ENCODE results near the gene MORN1.

Gene MORN1

DNA sequence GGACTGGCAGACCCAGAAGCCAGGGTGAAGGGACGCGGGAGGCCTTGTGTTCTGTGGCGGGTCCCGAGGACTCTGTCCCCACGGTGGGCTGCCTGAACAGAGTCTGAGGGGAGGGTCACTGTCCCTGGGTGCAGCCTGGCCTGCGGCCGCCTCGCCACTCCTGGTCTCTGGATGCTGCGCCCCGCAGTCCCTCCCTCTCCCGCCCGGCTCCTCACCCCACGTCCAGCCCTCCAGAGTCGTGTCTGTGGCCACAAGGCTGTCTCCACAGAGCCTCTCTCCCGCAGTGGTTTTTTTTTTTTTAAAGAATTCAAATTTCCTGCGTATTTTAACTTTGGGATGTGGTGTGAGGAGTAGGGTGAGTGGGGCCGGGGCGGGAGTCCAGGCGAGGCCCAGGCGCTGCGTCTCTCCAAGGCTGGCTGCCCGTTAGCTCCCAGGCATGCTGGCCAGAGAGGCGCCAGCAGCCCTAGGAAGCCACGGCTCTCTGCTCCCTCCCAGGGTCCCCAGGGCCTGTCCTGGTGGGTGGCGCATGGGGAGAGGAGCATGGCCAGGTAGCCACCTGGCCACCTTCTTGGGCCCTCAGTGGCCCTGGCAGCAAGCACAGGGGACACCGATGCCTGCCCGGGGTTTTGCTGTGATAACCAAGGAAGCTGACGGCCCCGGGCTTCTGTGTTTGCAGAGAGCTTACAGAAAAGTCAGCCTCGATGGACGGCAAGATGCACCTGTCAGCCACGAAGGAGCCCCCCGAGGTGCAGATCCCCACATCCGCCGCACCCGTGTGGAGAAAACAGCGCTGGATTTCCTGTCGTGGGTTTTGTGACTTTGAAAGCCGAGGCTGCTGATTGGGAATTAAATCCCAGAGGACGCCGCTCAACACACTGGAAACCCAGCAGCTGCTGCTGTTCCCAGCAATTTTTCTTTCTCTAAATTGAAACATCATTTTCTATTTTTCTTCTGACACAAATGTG is 72.8 kb downstream of the MORN1 start:
- no peak overlapping the region for H3K4me2 ChIP-seq (ENCODE audit: low read depth, low read length, poor library complexity, severe bottlenecking)
- no peaks in the 10 kb centered on the region for H3K9me3 ChIP-seq (ENCODE audit: insufficient read depth, low read depth, low read length)
- H3K36me3 ChIP-seq (ENCODE audit: insufficient read depth, low read length), result no peaks in the 10 kb centered on the region
- no peak overlapping the region for H3K9ac ChIP-seq (ENCODE audit: low read depth, low read length, poor library complexity, severe bottlenecking)
- H3K27me3 ChIP-seq (ENCODE audit: insufficient read depth, low read length, poor library complexity, severe bottlenecking), result no peaks in the 10 kb centered on the region
- no peaks in the 10 kb centered on the region for H3K9me2 ChIP-seq (replicated peaks; ENCODE audit: low read depth, low read length)
- TF ChIP-seq EZH2phosphoT487 (IDR thresholded peaks at IDR 0.05; ENCODE audit: borderline replicate concordance), result no peak
- TF ChIP-seq, protein P1, sequence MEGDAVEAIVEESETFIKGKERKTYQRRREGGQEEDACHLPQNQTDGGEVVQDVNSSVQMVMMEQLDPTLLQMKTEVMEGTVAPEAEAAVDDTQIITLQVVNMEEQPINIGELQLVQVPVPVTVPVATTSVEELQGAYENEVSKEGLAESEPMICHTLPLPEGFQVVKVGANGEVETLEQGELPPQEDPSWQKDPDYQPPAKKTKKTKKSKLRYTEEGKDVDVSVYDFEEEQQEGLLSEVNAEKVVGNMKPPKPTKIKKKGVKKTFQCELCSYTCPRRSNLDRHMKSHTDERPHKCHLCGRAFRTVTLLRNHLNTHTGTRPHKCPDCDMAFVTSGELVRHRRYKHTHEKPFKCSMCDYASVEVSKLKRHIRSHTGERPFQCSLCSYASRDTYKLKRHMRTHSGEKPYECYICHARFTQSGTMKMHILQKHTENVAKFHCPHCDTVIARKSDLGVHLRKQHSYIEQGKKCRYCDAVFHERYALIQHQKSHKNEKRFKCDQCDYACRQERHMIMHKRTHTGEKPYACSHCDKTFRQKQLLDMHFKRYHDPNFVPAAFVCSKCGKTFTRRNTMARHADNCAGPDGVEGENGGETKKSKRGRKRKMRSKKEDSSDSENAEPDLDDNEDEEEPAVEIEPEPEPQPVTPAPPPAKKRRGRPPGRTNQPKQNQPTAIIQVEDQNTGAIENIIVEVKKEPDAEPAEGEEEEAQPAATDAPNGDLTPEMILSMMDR (conservative IDR thresholded peaks at IDR 0.05; ENCODE audit: low read length), result no peak
- no peak overlapping the region for H3K4me3 ChIP-seq (ENCODE audit: low read length, poor library complexity, severe bottlenecking)
- no peaks in the 10 kb centered on the region for H3K79me2 ChIP-seq (ENCODE audit: insufficient read depth, low read length)
- no peak overlapping the region for H2AFZ ChIP-seq (ENCODE audit: low read length)
- no peaks in the 10 kb centered on the region for H3F3A ChIP-seq (ENCODE audit: low read depth)
- H4K20me1 ChIP-seq (ENCODE audit: insufficient read depth, low read length, poor library complexity, severe bottlenecking), result no peaks in the 10 kb centered on the region
- H3K4me1 ChIP-seq (ENCODE audit: insufficient read depth, low read length, poor library complexity, severe bottlenecking), result peaks cover 7% of the 10 kb centered on the region

DNA sequence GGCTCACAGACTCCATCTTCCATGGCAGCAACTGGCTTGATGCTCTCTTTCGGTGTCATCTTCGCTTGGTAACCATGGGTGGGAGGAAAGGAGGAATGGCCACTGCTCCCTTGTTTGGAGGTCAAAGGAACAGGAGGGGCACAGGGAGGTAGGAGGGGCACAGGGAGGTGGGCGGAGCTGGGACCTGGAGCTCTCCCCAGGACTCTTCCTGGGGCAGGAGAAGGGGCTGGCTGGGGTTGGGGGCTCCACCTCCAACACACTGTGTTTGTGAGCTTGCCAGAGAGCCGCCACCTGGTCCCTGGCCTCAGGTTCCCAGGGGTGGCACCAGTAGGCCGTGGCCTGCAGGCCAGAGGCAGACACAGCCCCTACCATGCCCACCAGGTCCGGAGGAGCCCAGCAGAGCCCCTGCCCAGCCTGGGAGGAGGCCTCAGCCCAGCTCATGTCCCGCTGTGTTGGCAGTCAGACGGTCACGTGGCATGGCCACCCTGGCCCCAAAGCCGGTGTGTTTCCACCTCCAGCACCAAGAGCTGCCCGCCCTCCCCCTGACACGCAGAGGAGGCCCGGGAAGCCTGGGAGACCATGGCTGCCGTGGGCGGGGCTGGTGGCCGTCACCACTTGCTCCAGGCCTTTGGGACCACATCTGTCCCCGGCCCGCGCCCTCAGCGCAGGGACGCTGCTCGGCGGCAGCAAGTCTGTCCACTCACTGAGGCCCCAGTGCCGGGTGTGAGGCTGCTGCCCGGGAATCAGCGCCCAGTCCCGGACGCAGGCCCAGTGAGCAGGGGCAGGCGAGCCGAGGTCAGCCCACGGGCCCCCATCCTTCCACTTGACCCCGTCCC is 73.9 kb downstream of the MORN1 start:
- TF ChIP-seq, protein P1 (conservative IDR thresholded peaks at IDR 0.05; ENCODE audit: low read length), result no peak
- TF ChIP-seq EZH2phosphoT487 (IDR thresholded peaks at IDR 0.05; ENCODE audit: borderline replicate concordance), result no peak
- Histone ChIP-seq H3K36me3 (ENCODE audit: insufficient read depth, low read length) (no peaks in the 10 kb centered on the region), H3K79me2 (ENCODE audit: insufficient read depth, low read length) (no peaks in the 10 kb centered on the region), H3K4me3 (ENCODE audit: low read length, poor library complexity, severe bottlenecking) (no peak overlapping the region), H3K27me3 (ENCODE audit: insufficient read depth, low read length, poor library complexity, severe bottlenecking) (no peaks in the 10 kb centered on the region), H3K9me2 (replicated peaks; ENCODE audit: low read depth, low read length) (no peaks in the 10 kb centered on the region), H3F3A (ENCODE audit: low read depth) (no peaks in the 10 kb centered on the region), H3K9ac (ENCODE audit: low read depth, low read length, poor library complexity, severe bottlenecking) (no peak overlapping the region), H2AFZ (ENCODE audit: low read length) (no peak overlapping the region), H4K20me1 (ENCODE audit: insufficient read depth, low read length, poor library complexity, severe bottlenecking) (no peaks in the 10 kb centered on the region), H3K4me2 (ENCODE audit: low read depth, low read length, poor library complexity, severe bottlenecking) (no peak overlapping the region), H3K4me1 (ENCODE audit: insufficient read depth, low read length, poor library complexity, severe bottlenecking) (peaks cover 7% of the 10 kb centered on the region), H3K9me3 (ENCODE audit: insufficient read depth, low read depth, low read length) (no peaks in the 10 kb centered on the region)

DNA sequence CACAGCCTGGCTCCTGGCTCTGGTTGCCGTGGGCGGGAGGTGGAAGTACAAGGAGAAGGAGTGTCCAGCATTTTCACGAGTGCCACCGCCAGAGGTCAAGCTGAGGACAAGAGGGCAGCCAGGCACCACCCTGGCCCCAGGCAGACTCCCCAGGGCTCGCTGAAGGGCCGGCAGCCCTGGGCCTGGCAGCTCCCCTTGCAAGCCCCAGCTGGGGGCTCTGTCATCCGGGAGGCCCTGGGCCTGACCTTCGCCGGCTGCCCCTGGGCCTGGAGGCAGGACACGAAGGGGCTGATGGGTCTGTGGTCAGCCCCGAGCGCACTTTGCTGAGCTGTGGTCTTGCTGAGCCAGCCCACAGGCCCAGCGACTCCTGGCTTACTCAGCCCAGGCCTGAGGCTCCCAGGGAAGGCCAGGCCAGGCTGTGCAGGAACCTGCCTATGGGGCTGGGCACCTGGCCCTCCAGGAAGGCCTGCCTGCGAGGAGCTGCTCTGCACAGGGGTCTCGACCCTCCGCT is 74.8 kb downstream of the MORN1 start:
- no peak overlapping the region for H2AFZ ChIP-seq (ENCODE audit: low read length)
- H3K4me2 ChIP-seq (ENCODE audit: low read depth, low read length, poor library complexity, severe bottlenecking), result no peak overlapping the region
- TF ChIP-seq, protein P1 (conservative IDR thresholded peaks at IDR 0.05; ENCODE audit: low read length), result no peak
- no peak for TF ChIP-seq EZH2phosphoT487 (IDR thresholded peaks at IDR 0.05; ENCODE audit: borderline replicate concordance)
- H3K9ac ChIP-seq (ENCODE audit: low read depth, low read length, poor library complexity, severe bottlenecking), result no peak overlapping the region
- no peak overlapping the region for H3K4me3 ChIP-seq (ENCODE audit: low read length, poor library complexity, severe bottlenecking)
- no peaks in the 10 kb centered on the region for H4K20me1 ChIP-seq (ENCODE audit: insufficient read depth, low read length, poor library complexity, severe bottlenecking)
- H3K9me3 ChIP-seq (ENCODE audit: insufficient read depth, low read depth, low read length), result no peaks in the 10 kb centered on the region
- no peaks in the 10 kb centered on the region for H3K9me2 ChIP-seq (replicated peaks; ENCODE audit: low read depth, low read length)
- no peaks in the 10 kb centered on the region for H3K79me2 ChIP-seq (ENCODE audit: insufficient read depth, low read length)
- peaks cover 7% of the 10 kb centered on the region for H3K4me1 ChIP-seq (ENCODE audit: insufficient read depth, low read length, poor library complexity, severe bottlenecking)
- no peaks in the 10 kb centered on the region for H3K36me3 ChIP-seq (ENCODE audit: insufficient read depth, low read length)
- H3F3A ChIP-seq (ENCODE audit: low read depth), result no peaks in the 10 kb centered on the region
- H3K27me3 ChIP-seq (ENCODE audit: insufficient read depth, low read length, poor library complexity, severe bottlenecking), result no peaks in the 10 kb centered on the region
